HuH-7 (cell line): ENCODE results near the gene BMP8B.

Experiments
- DNase-seq: peaks from one replicate; pipeline ENCODE4 v3.0.0; 2011; ENCODE audit warnings: low spot score

Gene BMP8B

DNA sequence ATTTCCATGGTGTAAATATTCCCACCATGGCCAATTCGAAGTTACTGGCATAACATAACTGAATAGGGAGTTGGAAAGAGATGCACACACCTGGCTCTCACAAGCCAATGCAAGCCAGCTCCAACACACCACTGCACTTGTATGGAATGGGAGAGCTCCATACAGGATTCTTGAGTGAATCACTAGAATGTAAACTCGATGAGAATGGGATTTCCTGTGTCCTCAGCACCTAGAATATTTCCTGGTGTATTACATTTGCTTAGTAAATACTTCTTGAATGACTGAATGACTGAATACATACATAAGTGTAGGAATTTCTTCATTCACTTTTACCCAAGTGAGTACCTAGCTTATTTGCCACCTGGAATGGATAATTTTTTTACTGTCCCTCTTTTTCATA is 66.2 kb downstream of the BMP8B start:
- no peak for DNase-seq

DNA sequence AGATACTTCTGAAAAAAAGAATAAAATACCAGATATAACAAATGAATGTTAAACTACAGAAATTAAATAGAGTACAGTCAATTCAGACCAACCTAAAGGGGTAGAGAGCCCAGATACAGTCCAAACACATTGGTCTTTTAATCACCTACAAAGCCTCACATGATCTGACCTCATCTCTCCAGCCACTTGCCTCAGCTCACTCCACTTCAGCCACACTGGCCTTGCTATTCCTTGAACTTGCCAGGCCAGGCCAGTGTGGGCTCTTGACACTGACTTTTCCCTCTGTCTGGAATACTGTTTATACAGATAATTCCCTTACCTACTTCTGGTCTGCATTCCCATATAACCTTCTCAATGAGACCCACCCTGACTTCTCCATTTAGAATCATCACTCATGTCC is 67.0 kb downstream of the BMP8B start:
- DNase-seq, result no peak

DNA sequence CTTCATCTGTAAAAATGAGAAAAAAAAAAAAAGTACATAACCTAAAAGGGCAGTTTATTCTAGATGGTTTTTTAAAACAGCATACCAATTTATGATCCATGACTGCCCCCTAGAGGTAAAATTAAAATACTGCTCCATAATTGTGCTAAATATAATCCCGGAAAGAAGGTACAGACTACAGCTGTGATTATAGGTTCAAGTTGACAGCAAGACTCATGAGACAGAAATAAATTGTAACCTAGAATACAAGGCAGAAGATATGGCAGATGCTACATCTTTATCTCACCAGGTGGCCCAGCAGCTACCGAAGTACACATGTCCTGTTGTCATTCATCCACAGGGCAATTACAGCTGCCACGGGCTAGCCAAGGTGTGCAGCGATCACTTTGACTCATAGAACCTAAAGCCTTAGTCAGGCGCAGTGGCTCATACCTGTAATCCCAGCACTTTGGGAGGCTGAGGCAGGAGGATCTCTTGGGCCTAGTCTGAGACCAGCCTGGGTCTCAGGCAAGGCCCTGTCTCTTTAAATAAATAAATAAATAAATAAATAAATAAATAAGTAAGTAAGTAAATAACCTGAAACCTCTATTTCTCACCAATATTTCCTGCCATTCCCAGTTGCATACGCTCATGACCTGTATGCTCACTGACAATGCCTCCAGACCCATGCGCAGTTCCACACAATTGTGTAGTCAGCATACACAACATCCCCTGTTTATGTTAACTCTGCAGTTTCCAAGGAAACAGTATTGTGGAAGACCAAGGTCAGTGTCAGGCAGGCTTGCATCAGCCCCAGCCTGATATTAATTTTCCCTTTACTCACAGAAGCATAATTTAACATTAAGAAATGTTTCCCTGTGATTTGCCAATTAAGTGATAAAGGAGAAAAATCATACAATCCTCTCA is 68.3 kb downstream of the BMP8B start:
- peak; percentile 28 for DNase-seq

DNA sequence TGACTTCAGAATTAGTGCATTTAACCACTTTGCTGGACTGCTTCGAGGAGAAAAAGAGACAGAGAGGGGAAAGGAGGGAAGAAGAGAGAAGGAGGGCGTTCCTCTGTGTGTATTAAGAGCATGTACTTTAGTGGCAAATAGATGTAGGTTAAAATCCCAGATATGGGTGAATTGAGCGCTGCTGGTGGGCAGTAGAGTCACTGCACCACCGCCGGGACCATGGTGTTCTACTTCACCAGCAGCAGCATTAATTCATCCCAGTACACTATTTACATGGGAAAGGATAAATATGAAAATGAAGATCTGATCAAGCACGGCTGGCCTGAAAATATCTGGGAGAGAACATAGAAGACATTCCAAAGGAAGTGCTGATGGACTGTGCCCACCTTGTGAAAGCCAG is 70.9 kb downstream of the BMP8B start:
- DNase-seq, result no peak

DNA sequence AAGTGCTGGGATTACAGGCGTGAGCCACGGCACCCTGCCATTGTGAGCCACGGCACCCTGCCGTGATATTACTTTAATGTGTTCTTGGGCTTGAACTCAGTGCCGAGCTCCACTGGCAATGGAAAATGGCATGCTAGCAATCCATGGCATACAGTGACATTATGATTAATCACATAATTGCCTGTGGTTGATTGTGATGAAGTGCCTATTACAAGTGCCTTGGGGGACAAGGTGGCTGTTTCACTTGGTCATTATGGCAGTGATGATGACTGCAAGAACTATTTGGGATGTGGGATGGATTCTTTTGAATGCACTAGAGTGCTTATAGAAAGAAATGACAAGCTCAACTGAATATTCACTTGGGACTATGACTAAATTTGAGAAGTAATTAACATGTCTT is 75.1 kb downstream of the BMP8B start:
- no peak for DNase-seq

DNA sequence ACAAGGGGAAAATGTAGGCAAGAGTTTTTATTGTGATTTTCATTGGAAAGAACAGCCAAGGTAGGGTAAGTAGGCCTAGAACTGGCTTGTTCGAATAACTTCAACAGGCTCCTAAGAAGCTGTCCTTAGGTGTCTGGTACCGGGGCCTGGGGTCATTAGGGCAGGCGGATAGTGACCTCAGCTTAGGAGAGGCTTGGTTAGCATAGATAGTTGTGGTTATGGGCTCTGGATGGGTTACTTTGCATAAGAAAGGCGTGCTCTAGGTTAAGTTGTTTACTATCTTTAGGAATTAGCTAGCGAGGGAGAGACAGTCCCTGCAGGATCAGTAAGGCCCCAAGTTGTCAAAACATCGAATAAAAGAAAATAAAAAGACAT is 76.7 kb downstream of the BMP8B start:
- DNase-seq, result no peak

DNA sequence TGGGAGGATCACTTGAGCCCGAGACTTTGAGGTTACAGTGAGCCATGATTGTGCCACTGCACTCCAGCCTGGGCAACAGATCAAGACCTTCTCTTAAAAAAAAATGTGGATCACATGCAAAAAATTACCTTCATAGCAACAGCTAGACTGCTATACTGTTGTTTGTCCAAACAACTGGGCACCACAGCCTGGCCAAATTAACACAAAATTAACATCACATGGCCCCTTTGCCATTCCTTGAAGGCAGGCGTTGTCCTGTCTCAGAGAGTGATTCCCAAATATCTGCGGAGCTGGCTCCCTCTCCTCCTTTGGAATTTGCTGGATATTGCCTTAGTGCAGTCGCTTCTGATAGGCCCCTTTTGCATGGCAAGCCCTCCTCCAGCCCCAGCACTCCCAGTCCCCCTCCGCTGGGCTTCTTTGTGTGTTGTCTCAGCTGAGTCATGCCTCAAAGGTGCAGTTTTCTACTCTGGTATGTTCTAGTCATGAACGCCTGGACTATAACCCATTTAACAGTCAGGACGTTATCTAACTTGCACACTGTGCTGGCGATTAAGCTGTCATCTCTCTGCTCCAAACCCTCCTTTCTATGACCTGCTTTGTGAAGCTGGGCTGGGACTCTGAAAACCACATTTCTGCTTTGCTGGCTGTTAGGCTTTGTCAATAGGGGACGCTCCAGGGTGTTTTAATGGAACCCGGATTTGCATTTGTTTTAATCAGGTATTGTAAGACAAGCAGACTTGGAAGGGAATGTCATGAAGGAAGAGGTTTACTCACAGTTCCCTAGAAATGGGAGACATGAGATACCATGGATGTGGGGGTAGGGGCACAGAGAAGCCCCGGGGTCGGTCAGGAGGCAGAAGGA is 77.3 kb downstream of the BMP8B start:
- DNase-seq, result no peak

DNA sequence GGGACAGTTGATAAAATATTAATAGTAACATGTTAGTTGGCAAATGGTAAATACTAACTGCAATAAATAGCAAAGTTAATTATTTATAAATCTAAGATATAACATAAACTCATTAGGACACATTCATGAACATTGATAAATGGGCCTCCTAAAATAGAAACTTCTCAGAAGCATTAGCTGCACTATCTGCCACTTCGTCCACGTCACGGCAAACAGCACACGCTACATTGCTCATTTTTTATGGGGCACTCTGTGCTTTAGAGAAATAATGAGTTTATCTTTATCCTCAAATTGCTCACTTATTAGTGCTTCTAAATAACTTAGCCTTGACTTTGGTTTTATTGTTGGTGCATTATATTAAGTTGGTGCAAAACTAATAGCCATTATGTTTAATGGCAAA is 81.2 kb downstream of the BMP8B start:
- DNase-seq, result no peak
